SKM-1 treated with dmso at 0.1 percent for 144 hours (cell line): ENCODE data around the gene GNG12.

Experiments used
- DNase-seq: peaks from one replicate; lab custom pipeline; 2025; ENCODE audit not compliant: unreplicated experiment; lab: John Stamatoyannopoulos, UW

The GNG12 gene

GRCh38 chr1:67755160-67755559, 78.1 kb downstream of the GNG12 start:
- no peak for DNase-seq

GRCh38 chr1:67754526-67754920, 78.7 kb downstream of the GNG12 start:
- no peak for DNase-seq

- no peak for DNase-seq
Observed at GRCh38 chr1:67753776-67754525, 79.3 kb downstream of the GNG12 start.

GRCh38 chr1:67752306-67752705, 81.0 kb downstream of the GNG12 start:
- DNase-seq = no peak

- DNase-seq = no peak
Observed at GRCh38 chr1:67750691-67751054, 82.6 kb downstream of the GNG12 start.

GRCh38 chr1:67749844-67750690, 83.2 kb downstream of the GNG12 start:
- DNase-seq = no peak

- DNase-seq = no peak
Observed at GRCh38 chr1:67749263-67749843, 83.9 kb downstream of the GNG12 start.

GRCh38 chr1:67748630-67749029, 84.6 kb downstream of the GNG12 start:
- DNase-seq = no peak

GRCh38 chr1:67747671-67748546, 85.4 kb downstream of the GNG12 start:
- no peak for DNase-seq

GRCh38 chr1:67745875-67746698, 87.2 kb downstream of the GNG12 start:
- no peak for DNase-seq

- DNase-seq = no peak
Observed at GRCh38 chr1:67743072-67743725, 90.1 kb downstream of the GNG12 start.

GRCh38 chr1:67741736-67742135, 91.5 kb downstream of the GNG12 start:
- no peak for DNase-seq

GRCh38 chr1:67741121-67741520, 92.1 kb downstream of the GNG12 start:
- DNase-seq = no peak

GRCh38 chr1:67740543-67740942, 92.7 kb downstream of the GNG12 start:
- no peak for DNase-seq

GRCh38 chr1:67739361-67739760, 93.9 kb downstream of the GNG12 start:
- DNase-seq = no peak

- no peak for DNase-seq
Observed at GRCh38 chr1:67738401-67738800, 94.9 kb downstream of the GNG12 start.

- no peak for DNase-seq
Observed at GRCh38 chr1:67737875-67738274, 95.4 kb downstream of the GNG12 start.

- no peak for DNase-seq
Observed at GRCh38 chr1:67736750-67737149, 96.5 kb downstream of the GNG12 start.

GRCh38 chr1:67735806-67736627, 97.2 kb downstream of the GNG12 start:
- DNase-seq = no peak
